Measurements from ENCODE around the gene CACNA1C. TPM values are rescaled to one million over a fixed set of nuclear protein-coding genes. Genes with fewer than 3 reads are reported as not detected.

CACNA1C gene
- total RNA-seq, 5 donors from 2014 or later (not counting 1 experiment from before 2014, with no cell fraction given) = 0.10 to 0.26 (median 0.16) TPM

DNA sequence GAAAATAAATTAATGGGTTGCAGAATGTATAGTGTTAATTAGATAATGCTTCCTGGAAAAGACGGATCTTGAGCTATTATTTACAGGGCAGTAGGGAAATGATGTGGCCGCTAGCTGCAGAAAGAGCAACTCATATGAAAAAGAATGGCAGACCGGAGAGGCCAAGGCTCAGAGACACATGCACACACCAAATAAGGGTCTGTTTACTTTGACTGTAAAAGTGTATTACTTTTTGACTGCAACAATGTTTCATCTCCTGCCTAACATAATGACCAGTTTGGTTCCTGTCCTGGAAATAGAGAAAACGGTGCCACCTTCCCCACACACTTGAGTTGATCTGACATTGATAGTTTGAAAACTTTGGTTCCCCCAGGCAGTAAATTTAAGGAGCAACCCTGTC lies 290.9 kb downstream of the CACNA1C start:
- Mint-ChIP-seq H3K4me1 (no peaks in the 10 kb centered on the region), H3K36me3 (no peaks in the 10 kb centered on the region), H3K9me3 (no peaks in the 10 kb centered on the region), H3K27ac (no peak overlapping the region), H3K27me3 (peaks cover 0 to 1% of the 10 kb centered on the region in 2 donors), H3K4me3 (no peak overlapping the region)
- no CpG with 5 or more reads among the region's 4 CpGs for WGBS (ENCODE audit: insufficient coverage)
- Histone ChIP-seq H3K27ac (ENCODE audit: low read length) (no peak overlapping the region), H3K4me1 (ENCODE audit: control insufficient read depth in 1 of 2, extremely low read depth in 1 of 2, insufficient read depth in 2 of 2, low read length in 2 of 2) (no peaks in the 10 kb centered on the region), H3K4me3 (ENCODE audit: control insufficient read depth in 1 of 2, extremely low read depth in 1 of 2, low read length in 1 of 2) (no peak overlapping the region), H3K9me3 (no peaks in the 10 kb centered on the region), H3K36me3 (ENCODE audit: control insufficient read depth in 2 of 2, extremely low read depth in 1 of 2, insufficient read depth in 1 of 2, low read length in 1 of 2) (no peaks in the 10 kb centered on the region), H3K27me3 (replicated peaks in 1 of 2; ENCODE audit: control insufficient read depth in 2 of 2, extremely low read depth in 1 of 2, insufficient read depth in 2 of 2, low read length in 1 of 2) (peaks cover 0 to 16% of the 10 kb centered on the region in 2 experiments)
- DNase-seq = no peak
- ChIA-PET CTCF (no interaction called here), POLR2A (no interaction called here)
- ATAC-seq (replicated peaks in 1 of 4) = no peak

DNA sequence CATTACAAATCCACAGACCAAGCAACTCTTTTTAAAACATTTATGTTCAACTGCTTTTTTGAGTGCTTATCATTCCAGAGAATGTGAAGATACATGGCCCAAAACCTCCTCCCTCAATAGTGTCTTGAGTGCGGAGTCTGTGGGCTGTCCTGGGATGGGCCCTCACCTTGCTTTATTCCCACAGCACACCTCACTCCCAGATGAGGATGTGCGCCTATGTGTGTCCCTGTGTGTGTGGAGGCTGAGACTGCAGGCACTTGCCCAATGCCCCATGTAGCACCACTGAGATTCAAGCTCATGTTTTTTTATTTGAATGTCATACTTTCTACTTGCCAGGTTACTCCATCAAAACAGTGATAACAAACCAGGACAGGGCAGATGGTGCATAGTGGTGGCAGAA lies 291.7 kb downstream of the CACNA1C start:
- no peak overlapping the region for H3K4me3 Mint-ChIP-seq
- no peaks in the 10 kb centered on the region for H3K36me3 Mint-ChIP-seq
- CTCF ChIA-PET = no interaction called here
- no CpG with 5 or more reads among the region's 2 CpGs for WGBS (ENCODE audit: insufficient coverage)
- H3K9me3 Mint-ChIP-seq = no peaks in the 10 kb centered on the region
- H3K36me3 ChIP-seq (ENCODE audit: control insufficient read depth in 2 of 2, extremely low read depth in 1 of 2, insufficient read depth in 1 of 2, low read length in 1 of 2) = no peaks in the 10 kb centered on the region
- peaks cover 0 to 21% of the 10 kb centered on the region in 2 experiments for H3K27me3 ChIP-seq (replicated peaks in 1 of 2; ENCODE audit: control insufficient read depth in 2 of 2, extremely low read depth in 1 of 2, insufficient read depth in 2 of 2, low read length in 1 of 2)
- H3K27ac ChIP-seq (ENCODE audit: low read length) = no peak overlapping the region
- DNase-seq (no peak), ATAC-seq (replicated peaks in 1 of 4) (no peak)
- no peak overlapping the region for H3K27ac Mint-ChIP-seq
- no peak overlapping the region for H3K4me3 ChIP-seq (ENCODE audit: control insufficient read depth in 1 of 2, extremely low read depth in 1 of 2, low read length in 1 of 2)
- POLR2A ChIA-PET = no interaction called here
- no peaks in the 10 kb centered on the region for H3K9me3 ChIP-seq
- H3K4me1 Mint-ChIP-seq = no peaks in the 10 kb centered on the region
- peaks cover 0 to 4% of the 10 kb centered on the region in 2 donors for H3K27me3 Mint-ChIP-seq
- H3K4me1 ChIP-seq (ENCODE audit: control insufficient read depth in 1 of 2, extremely low read depth in 1 of 2, insufficient read depth in 2 of 2, low read length in 2 of 2) = no peaks in the 10 kb centered on the region

DNA sequence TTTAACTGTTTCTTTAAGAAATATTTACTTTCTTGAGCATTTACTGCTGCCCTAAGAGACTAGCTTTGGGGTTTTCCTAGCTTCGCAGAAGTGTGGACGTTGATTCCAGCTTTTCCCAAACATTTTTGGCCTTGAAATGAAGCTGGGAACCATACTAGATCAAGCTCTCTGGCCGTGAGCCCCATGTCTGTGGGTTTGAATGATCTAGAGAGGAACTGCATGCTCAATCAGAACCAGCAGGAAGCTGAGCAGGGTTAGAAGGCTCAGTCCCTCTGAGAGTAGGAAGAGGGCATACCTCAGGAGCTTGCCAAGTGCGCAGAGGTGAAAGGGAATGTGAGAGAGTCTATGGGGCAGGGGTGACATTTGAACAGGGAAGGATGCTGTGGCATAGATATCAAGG lies 292.1 kb downstream of the CACNA1C start:
- peaks cover 0 to 22% of the 10 kb centered on the region in 2 experiments for H3K27me3 ChIP-seq (replicated peaks in 1 of 2; ENCODE audit: control insufficient read depth in 2 of 2, extremely low read depth in 1 of 2, insufficient read depth in 2 of 2, low read length in 1 of 2)
- Mint-ChIP-seq H3K27ac (no peak overlapping the region), H3K4me1 (no peaks in the 10 kb centered on the region), H3K27me3 (peaks cover 3 to 4% of the 10 kb centered on the region in 2 donors), H3K36me3 (no peaks in the 10 kb centered on the region), H3K9me3 (no peaks in the 10 kb centered on the region), H3K4me3 (no peak overlapping the region)
- ChIA-PET POLR2A (no interaction called here), CTCF (no interaction called here)
- H3K9me3 ChIP-seq = no peaks in the 10 kb centered on the region
- WGBS (ENCODE audit: insufficient coverage) = 75% methylated on average over 1 of the region's 4 CpGs
- no peak for ATAC-seq (replicated peaks in 1 of 4)
- no peak overlapping the region for H3K4me3 ChIP-seq (ENCODE audit: control insufficient read depth in 1 of 2, extremely low read depth in 1 of 2, low read length in 1 of 2)
- no peak for DNase-seq
- no peaks in the 10 kb centered on the region for H3K4me1 ChIP-seq (ENCODE audit: control insufficient read depth in 1 of 2, extremely low read depth in 1 of 2, insufficient read depth in 2 of 2, low read length in 2 of 2)
- H3K27ac ChIP-seq (ENCODE audit: low read length) = no peak overlapping the region
- H3K36me3 ChIP-seq (ENCODE audit: control insufficient read depth in 2 of 2, extremely low read depth in 1 of 2, insufficient read depth in 1 of 2, low read length in 1 of 2) = no peaks in the 10 kb centered on the region

DNA sequence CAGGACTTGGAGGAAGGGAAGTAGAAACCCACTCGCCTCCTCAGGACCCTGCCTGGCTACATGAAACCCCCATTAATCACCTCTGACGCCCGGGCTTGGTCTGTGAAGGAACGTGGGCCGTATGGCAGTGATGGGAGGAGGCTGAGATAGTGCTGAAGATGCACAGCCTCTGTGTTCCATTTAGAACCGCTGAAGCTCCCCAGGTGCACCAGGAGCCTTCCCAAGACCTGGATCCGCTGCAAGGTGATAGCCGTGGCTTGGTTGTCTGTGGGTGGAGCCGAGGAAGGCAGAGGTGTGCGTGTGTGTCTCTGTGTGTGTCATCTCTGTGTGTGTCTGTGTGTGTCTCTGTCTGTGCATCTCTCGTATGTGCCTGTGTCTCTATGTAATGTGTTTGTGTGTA lies 293.1 kb downstream of the CACNA1C start:
- Mint-ChIP-seq H3K27ac (no peak overlapping the region), H3K27me3 (peaks cover 3 to 6% of the 10 kb centered on the region in 2 donors), H3K4me1 (no peaks in the 10 kb centered on the region), H3K4me3 (no peak overlapping the region), H3K9me3 (no peaks in the 10 kb centered on the region), H3K36me3 (no peaks in the 10 kb centered on the region)
- ATAC-seq (replicated peaks in 1 of 4) (no peak), DNase-seq (no peak)
- ChIA-PET CTCF (no interaction called here), POLR2A (no interaction called here)
- H3K27me3 ChIP-seq (replicated peaks in 1 of 2; ENCODE audit: control insufficient read depth in 2 of 2, extremely low read depth in 1 of 2, insufficient read depth in 2 of 2, low read length in 1 of 2) = peaks cover 0 to 24% of the 10 kb centered on the region in 2 experiments
- H3K27ac ChIP-seq (ENCODE audit: low read length) = no peak overlapping the region
- H3K9me3 ChIP-seq = no peaks in the 10 kb centered on the region
- H3K4me1 ChIP-seq (ENCODE audit: control insufficient read depth in 1 of 2, extremely low read depth in 1 of 2, insufficient read depth in 2 of 2, low read length in 2 of 2) = no peaks in the 10 kb centered on the region
- no peaks in the 10 kb centered on the region for H3K36me3 ChIP-seq (ENCODE audit: control insufficient read depth in 2 of 2, extremely low read depth in 1 of 2, insufficient read depth in 1 of 2, low read length in 1 of 2)
- 74% methylated on average over 8 of the region's 11 CpGs for WGBS (ENCODE audit: insufficient coverage)
- no peak overlapping the region for H3K4me3 ChIP-seq (ENCODE audit: control insufficient read depth in 1 of 2, extremely low read depth in 1 of 2, low read length in 1 of 2)

DNA sequence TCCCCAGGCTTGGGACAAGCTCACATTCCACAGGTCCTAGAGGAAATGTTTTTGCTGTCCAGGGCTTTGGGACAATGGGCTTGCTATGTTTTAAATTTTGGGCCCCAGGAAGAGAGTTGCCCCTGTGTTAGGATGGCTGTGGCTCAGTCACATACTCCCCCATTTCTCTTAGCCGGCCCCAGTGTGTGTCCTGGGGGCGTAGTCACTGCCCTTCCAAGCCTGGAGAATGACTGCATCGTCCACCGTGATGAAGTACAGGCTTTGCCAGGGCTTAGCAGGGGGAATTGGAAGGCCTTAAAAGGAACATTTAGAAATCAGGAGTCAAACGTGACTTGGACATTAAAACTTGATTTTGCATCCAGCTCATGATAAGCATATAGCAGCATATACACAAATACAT lies 293.6 kb downstream of the CACNA1C start:
- Mint-ChIP-seq H3K36me3 (no peaks in the 10 kb centered on the region), H3K27ac (no peak overlapping the region), H3K4me1 (no peaks in the 10 kb centered on the region), H3K9me3 (no peaks in the 10 kb centered on the region), H3K4me3 (no peak overlapping the region), H3K27me3 (peaks cover 3 to 6% of the 10 kb centered on the region in 2 donors)
- no peaks in the 10 kb centered on the region for H3K4me1 ChIP-seq (ENCODE audit: control insufficient read depth in 1 of 2, extremely low read depth in 1 of 2, insufficient read depth in 2 of 2, low read length in 2 of 2)
- no peak for DNase-seq
- H3K4me3 ChIP-seq (ENCODE audit: control insufficient read depth in 1 of 2, extremely low read depth in 1 of 2, low read length in 1 of 2) = no peak overlapping the region
- WGBS (ENCODE audit: insufficient coverage) = no CpG with 5 or more reads among the region's 5 CpGs
- H3K27me3 ChIP-seq (replicated peaks in 1 of 2; ENCODE audit: control insufficient read depth in 2 of 2, extremely low read depth in 1 of 2, insufficient read depth in 2 of 2, low read length in 1 of 2) = peaks cover 0 to 29% of the 10 kb centered on the region in 2 experiments
- CTCF ChIA-PET = no interaction called here
- no peak overlapping the region for H3K27ac ChIP-seq (ENCODE audit: low read length)
- H3K9me3 ChIP-seq = no peaks in the 10 kb centered on the region
- H3K36me3 ChIP-seq (ENCODE audit: control insufficient read depth in 2 of 2, extremely low read depth in 1 of 2, insufficient read depth in 1 of 2, low read length in 1 of 2) = no peaks in the 10 kb centered on the region
- no peak for ATAC-seq (replicated peaks in 1 of 4)
- POLR2A ChIA-PET = no interaction called here

DNA sequence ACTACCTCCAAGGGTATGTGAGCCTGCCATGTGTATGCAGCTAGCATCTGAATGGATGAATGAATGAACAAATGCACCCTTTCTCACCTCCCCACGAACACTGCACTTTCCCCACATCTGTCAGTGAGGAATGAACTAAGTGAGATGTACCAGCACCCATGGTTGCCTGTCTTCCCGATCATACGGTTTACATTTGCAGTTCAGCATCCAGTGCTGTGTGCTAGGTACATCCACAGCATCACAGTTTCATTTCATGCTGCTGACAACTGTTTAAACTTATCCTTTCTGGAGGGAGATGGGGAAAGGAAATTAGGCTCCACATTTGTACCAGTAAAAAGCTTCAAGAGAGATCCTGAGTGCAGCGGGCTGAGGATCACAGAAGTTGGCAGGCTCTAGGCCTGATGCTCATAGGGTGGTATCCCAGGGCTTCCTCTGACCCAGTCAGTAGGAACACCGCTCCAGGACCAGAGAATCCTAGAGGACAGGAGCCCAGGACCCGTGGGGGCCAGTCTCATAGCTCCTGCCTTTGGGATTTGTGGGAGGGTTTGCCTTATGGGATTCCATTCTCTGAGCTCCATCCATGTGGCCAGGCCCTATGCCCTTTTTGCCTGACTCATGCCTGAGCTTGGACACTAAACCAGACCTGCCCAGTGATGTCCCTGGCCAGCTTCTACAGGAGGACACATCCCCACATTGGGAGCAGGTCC lies 294.5 kb downstream of the CACNA1C start:
- Histone ChIP-seq H3K4me3 (ENCODE audit: control insufficient read depth in 1 of 2, extremely low read depth in 1 of 2, low read length in 1 of 2) (no peak overlapping the region), H3K27me3 (replicated peaks in 1 of 2; ENCODE audit: control insufficient read depth in 2 of 2, extremely low read depth in 1 of 2, insufficient read depth in 2 of 2, low read length in 1 of 2) (peaks cover 0 to 33% of the 10 kb centered on the region in 2 experiments), H3K9me3 (no peaks in the 10 kb centered on the region), H3K36me3 (ENCODE audit: control insufficient read depth in 2 of 2, extremely low read depth in 1 of 2, insufficient read depth in 1 of 2, low read length in 1 of 2) (no peaks in the 10 kb centered on the region), H3K4me1 (ENCODE audit: control insufficient read depth in 1 of 2, extremely low read depth in 1 of 2, insufficient read depth in 2 of 2, low read length in 2 of 2) (no peaks in the 10 kb centered on the region), H3K27ac (ENCODE audit: low read length) (no peak overlapping the region)
- H3K9me3 Mint-ChIP-seq = no peaks in the 10 kb centered on the region
- WGBS (ENCODE audit: insufficient coverage) = 76% methylated on average over 4 of the region's 6 CpGs
- DNase-seq = no peak
- ChIA-PET CTCF (no interaction called here), POLR2A (no interaction called here)
- H3K4me1 Mint-ChIP-seq = no peaks in the 10 kb centered on the region
- H3K27me3 Mint-ChIP-seq = peaks cover 5 to 7% of the 10 kb centered on the region in 2 donors
- ATAC-seq (replicated peaks in 1 of 4) = no peak
- no peaks in the 10 kb centered on the region for H3K36me3 Mint-ChIP-seq
- no peak overlapping the region for H3K27ac Mint-ChIP-seq
- no peak overlapping the region for H3K4me3 Mint-ChIP-seq

All from T-cell (primary cell).